A673 (cell line): ENCODE results near the gene KCTD5.

Experiments used
- CTCF ChIP-seq: fragments of 300-800, 200-600 bp; sonication (generic); conservative IDR thresholded peaks from 2 replicates; pipeline ENCODE4 v1.5.1; 2017; ENCODE audit warnings: low read depth, mild to moderate bottlenecking, antibody characterized with exemption, low read length, moderate library complexity, mixed read lengths
- EZH2 ChIP-seq: fragments of 200-600 bp; sonication (generic); IDR thresholded peaks from 2 replicates; pipeline ENCODE4 v1.6.1; 2017; ENCODE audit warnings: borderline replicate concordance, low read depth, mild to moderate bottlenecking, mixed read lengths, antibody characterized with exemption, low read length; ENCODE audit not compliant: poor library complexity, severe bottlenecking

- TF ChIP-seq CTCF (no peak), EZH2 (no peak)
Measured at GRCh38 chr16:2710711-2711231, 28.4 kb downstream of the KCTD5 start.
